ENCODE data around the gene RPS6KA2. TPM values are rescaled to one million over a fixed set of nuclear protein-coding genes. Genes with fewer than 3 reads are reported as not detected.
"Not testable (repeated sequence)": the region's sequence is repeated elsewhere in the genome, so short reads cannot be mapped to it uniquely, and the experiment has no call there.

Gene RPS6KA2
- total RNA-seq, 4 donors from 2014 or later, result 12.1 to 116 (median 26.4) TPM

DNA sequence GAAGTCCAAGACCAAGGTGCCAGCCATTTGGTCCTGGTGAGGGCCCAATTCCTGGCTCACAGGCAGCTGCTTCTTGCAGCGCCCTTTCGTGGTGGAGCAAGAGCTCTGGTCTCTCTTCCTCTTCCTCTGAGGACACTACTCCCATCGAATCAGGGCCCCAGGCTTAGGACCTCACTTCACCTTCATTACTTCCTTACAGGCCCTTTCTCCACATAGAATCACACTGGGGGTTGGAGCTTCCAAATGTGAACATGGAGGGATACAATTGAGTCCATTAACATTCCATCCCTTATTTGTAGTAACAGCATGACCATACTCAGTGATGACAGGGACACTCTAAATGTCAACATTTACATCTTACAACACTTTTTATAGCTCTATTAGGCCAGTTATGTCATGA, 42.9 kb downstream of the RPS6KA2 start:
- Histone ChIP-seq H3K27ac (no peak overlapping the region), H3K4me3 (no peak overlapping the region), H3K36me3 (no peaks in the 10 kb centered on the region), H3K9me3 (no peaks in the 10 kb centered on the region), H3K27me3 (no peaks in the 10 kb centered on the region), H3K4me1 (peaks cover 0 to 15% (median 4%) of the 10 kb centered on the region in 4 donors)
- no peak for TF ChIP-seq POLR2A (IDR thresholded peaks at IDR 0.05)
- TF ChIP-seq, protein P1, sequence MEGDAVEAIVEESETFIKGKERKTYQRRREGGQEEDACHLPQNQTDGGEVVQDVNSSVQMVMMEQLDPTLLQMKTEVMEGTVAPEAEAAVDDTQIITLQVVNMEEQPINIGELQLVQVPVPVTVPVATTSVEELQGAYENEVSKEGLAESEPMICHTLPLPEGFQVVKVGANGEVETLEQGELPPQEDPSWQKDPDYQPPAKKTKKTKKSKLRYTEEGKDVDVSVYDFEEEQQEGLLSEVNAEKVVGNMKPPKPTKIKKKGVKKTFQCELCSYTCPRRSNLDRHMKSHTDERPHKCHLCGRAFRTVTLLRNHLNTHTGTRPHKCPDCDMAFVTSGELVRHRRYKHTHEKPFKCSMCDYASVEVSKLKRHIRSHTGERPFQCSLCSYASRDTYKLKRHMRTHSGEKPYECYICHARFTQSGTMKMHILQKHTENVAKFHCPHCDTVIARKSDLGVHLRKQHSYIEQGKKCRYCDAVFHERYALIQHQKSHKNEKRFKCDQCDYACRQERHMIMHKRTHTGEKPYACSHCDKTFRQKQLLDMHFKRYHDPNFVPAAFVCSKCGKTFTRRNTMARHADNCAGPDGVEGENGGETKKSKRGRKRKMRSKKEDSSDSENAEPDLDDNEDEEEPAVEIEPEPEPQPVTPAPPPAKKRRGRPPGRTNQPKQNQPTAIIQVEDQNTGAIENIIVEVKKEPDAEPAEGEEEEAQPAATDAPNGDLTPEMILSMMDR (IDR thresholded peaks at IDR 0.05), result no peak
- DNase-seq, result no peak

DNA sequence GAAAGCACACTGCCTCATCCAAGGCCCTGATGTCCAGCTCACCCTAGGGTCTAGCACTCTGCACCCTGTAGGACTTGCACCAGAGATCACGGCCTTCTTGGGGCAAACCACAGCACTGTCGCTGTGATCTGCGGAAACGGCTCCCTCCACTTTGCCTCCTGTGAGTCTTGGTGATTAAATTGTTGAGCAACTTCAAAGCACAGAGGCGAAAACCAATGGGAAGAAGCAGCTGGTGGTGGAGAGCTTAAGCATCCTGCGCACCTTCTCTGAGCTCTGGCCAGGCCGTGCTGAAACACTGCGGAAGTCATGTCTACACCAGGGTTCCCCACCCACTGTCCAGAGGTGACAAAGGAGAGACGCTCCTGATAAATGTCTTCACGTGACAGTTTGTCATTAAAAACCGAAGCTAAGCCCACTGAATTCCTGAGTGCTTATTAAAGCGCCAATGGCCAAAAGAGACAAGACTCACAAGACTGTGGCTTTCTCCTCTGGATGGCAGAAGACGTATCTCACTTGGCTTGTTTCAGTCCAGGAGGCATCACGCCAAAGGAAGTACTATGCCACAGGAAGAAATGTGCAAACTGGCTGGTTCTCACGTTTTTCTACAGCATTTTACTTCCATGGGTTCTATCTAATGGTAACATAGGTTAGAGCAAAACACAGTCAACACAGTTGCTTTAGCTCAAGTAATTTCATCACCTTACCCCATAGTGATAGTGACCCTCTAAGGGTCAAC, 43.7 kb downstream of the RPS6KA2 start:
- Histone ChIP-seq H3K27ac (no peak overlapping the region), H3K27me3 (no peaks in the 10 kb centered on the region)
- no peak for TF ChIP-seq POLR2A (IDR thresholded peaks at IDR 0.05)
- TF ChIP-seq, protein P1 (IDR thresholded peaks at IDR 0.05), result no peak

DNA sequence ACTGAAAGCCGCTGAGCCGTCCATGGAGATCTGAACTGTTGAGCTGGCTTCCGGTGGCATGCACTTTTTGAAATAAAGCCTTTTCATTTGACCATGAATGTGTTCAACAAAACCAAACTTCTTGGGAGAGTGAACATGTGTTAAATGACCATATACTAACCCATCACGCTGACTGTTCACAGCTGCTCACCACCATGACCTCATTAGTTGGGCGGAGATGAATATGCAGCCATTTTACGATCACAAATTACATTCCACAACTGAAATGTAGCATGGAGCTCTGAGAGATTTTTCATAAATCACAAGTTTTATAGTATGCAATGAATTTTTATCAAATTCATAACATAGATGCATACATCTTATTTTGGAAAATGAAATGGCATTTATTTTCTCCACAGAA, 44.8 kb downstream of the RPS6KA2 start:
- Histone ChIP-seq H3K4me1 (peaks cover 0 to 6% (median 0%) of the 10 kb centered on the region in 4 donors), H3K27me3 (no peaks in the 10 kb centered on the region), H3K36me3 (no peaks in the 10 kb centered on the region), H3K27ac (no peak overlapping the region), H3K4me3 (no peak overlapping the region), H3K9me3 (no peaks in the 10 kb centered on the region)
- no peak for TF ChIP-seq POLR2A (IDR thresholded peaks at IDR 0.05)
- TF ChIP-seq, protein P1 (IDR thresholded peaks at IDR 0.05), result no peak
- DNase-seq, result no peak

More for the DNA sequence above, 43.7 kb downstream of the RPS6KA2 start:
- H3K4me1 ChIP-seq, result peaks cover 0 to 7% (median under 1%) of the 10 kb centered on the region in 4 donors
- H3K36me3 ChIP-seq, result no peaks in the 10 kb centered on the region
- no peak for DNase-seq
- no peak overlapping the region for H3K4me3 ChIP-seq
- no peaks in the 10 kb centered on the region for H3K9me3 ChIP-seq

DNA sequence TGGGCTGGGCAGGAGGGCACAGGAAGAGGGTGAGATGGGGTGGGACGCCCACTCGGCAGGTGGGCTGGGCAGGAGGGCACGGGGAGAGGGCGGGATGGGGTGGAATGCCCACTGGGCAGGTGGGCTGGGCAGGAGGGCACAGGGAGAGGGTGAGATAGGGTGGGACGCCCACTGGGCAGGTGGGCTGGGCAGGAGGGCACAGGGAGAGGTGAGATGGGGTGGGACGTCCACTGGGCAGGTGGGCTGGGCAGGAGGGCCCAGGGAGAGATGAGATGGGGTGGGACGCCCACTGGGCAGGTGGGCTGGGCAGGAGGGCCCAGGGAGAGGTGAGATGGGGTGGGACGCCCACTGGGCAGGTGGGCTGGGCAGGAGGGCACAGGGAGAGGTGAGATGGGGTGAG, 45.2 kb downstream of the RPS6KA2 start:
- H3K4me3 ChIP-seq, H3K36me3 ChIP-seq, H3K27me3 ChIP-seq, H3K4me1 ChIP-seq, H3K27ac ChIP-seq, H3K9me3 ChIP-seq, DNase-seq: not testable (repeated sequence)

DNA sequence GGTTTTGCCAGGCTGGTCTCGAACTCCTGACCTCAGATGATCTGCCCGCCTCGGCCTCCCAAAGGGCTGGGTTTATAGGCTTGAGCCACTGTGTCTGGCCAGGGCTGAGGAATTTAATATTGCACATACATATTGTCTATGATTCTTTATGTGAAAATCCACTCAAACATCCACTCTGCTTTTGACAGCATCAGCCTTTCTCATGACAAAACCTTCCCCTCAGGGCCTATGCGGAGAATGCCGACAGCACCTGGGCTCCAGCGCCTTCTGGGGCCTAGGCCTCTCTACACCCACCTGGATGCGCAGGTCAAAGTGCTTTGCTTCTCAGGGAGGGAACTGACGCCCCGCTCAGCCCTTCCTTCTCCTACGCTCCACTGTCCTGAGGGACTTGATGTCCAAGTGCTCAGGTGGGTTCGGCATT, 46.0 kb downstream of the RPS6KA2 start:
- Histone ChIP-seq H3K4me1 (no peaks in the 10 kb centered on the region), H3K36me3 (no peaks in the 10 kb centered on the region), H3K27ac (no peak overlapping the region), H3K27me3 (no peaks in the 10 kb centered on the region), H3K9me3 (no peaks in the 10 kb centered on the region), H3K4me3 (no peak overlapping the region)
- DNase-seq, result no peak
- no peak for TF ChIP-seq POLR2A (IDR thresholded peaks at IDR 0.05)

DNA sequence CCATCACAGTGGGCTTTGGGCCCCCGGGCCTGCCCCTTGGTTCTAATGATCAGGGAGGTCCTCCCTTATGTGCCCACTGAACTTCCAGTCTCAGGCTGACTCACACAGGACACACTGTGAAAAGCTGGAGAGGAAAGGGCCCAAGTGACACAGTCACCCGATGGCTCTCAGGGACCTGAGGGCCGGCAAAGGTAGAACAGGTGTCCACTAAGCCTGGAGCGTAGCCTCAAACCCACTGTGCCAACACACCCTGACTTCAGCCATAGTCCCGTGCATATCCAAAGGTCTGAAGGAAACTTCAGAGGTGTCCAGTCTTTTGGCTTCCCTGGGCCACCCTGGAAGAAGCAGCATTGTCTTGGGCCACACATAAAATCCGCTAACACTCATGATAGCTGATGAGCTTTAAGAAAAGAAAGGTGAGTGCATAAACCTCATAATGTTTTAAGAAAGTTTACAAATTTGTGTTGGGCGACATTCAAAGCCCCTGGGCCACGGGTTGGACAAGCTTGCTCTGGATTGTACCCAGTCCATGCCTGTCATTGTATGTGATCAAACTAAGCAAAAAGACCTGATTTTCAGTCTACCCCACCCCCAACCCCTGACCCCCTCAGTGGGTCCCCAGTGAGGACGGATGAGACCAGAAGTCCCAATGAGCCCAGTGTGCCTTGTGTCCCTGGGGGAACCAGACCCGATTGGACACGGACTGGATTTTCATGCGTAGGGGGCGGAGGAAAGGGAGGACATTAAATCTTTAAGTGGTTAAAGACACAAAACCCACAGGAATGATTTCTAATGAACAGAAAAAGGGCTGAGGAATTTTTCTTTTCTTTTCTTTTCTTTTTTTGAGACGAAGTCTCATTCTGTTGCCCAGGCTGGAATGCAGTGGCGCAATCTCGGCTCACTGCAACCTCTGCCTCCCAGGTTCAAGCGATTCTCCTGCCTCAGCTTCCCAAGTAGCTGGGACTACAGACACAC, 46.7 kb downstream of the RPS6KA2 start:
- Histone ChIP-seq H3K27ac (no peak overlapping the region), H3K36me3 (no peaks in the 10 kb centered on the region), H3K27me3 (no peaks in the 10 kb centered on the region), H3K4me1 (no peaks in the 10 kb centered on the region), H3K4me3 (no peak overlapping the region), H3K9me3 (no peaks in the 10 kb centered on the region)
- no peak for DNase-seq
- TF ChIP-seq, protein P1 (IDR thresholded peaks at IDR 0.05), result no peak
- TF ChIP-seq POLR2A (IDR thresholded peaks at IDR 0.05), result no peak

All from Peyer's patch (tissue), 4 donors.